ENCODE measurements around the gene ECE2.

- TF ChIP-seq, protein P1, sequence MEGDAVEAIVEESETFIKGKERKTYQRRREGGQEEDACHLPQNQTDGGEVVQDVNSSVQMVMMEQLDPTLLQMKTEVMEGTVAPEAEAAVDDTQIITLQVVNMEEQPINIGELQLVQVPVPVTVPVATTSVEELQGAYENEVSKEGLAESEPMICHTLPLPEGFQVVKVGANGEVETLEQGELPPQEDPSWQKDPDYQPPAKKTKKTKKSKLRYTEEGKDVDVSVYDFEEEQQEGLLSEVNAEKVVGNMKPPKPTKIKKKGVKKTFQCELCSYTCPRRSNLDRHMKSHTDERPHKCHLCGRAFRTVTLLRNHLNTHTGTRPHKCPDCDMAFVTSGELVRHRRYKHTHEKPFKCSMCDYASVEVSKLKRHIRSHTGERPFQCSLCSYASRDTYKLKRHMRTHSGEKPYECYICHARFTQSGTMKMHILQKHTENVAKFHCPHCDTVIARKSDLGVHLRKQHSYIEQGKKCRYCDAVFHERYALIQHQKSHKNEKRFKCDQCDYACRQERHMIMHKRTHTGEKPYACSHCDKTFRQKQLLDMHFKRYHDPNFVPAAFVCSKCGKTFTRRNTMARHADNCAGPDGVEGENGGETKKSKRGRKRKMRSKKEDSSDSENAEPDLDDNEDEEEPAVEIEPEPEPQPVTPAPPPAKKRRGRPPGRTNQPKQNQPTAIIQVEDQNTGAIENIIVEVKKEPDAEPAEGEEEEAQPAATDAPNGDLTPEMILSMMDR (conservative IDR thresholded peaks at IDR 0.05; ENCODE audit: low read depth, low read length), result no peak
- no peak for TF ChIP-seq EZH2phosphoT487 (IDR thresholded peaks at IDR 0.05; ENCODE audit: borderline replicate concordance, low read length)
Measured at GRCh38 chr3:184290331-184290730, 14.5 kb downstream of the ECE2 start.
